Testis (tissue), 3 donors: ENCODE measurements around the gene UBASH3A. TPM values are rescaled to one million over a fixed set of nuclear protein-coding genes. Genes with fewer than 3 reads are reported as not detected.
"Not testable (repeated sequence)": the region's sequence is repeated elsewhere in the genome, so short reads cannot be mapped to it uniquely, and the experiment has no call there.

Experiments used
- DNase-seq: peaks from one replicate; pipeline ENCODE4 v3.0.0-alpha.2; 2019
- H3K27ac ChIP-seq, 2 donors: fragments of 200-600 bp; sonication (generic); one replicate each; pipeline ENCODE4 v1.5.1; 2019
- H3K27me3 ChIP-seq: fragments of 200-600 bp; sonication (generic); one replicate; pipeline ENCODE4 v1.5.1; 2019
- H3K36me3 ChIP-seq: fragments of 200-600 bp; sonication (generic); one replicate; pipeline ENCODE4 v1.5.1; 2017; ENCODE audit warnings: low read depth; ENCODE audit errors: missing control alignments
- H3K4me1 ChIP-seq: fragments of 200-600 bp; sonication (generic); one replicate; pipeline ENCODE4 v1.5.1; 2019
- H3K4me3 ChIP-seq, 2 donors: fragments of 200-600 bp; sonication (generic); one replicate each; pipeline ENCODE4 v1.5.1; 2017 to 2019
- H3K9me3 ChIP-seq: fragments of 200-600 bp; sonication (generic); one replicate; pipeline ENCODE4 v1.5.1; 2017
- CTCF ChIP-seq, 3 experiments: fragments of 450-650 bp in 2 of 3; fragments of 200-600 bp in 1 of 3; sonication (generic) in 1 of 3; IDR thresholded peaks; one replicate each; pipeline ENCODE4 v1.5.1; 2016 to 2019; ENCODE audit warnings: antibody characterized with exemption in 3 of 3, mild to moderate bottlenecking in 2 of 3, moderate library complexity in 1 of 3
- POLR2A ChIP-seq: fragments of 450-650 bp; IDR thresholded peaks from one replicate; pipeline ENCODE4 v1.6.1; 2017; ENCODE audit warnings: antibody characterized with exemption, mild to moderate bottlenecking, moderate library complexity
- WGBS, 2 donors: methylation state at CpG; one replicate each; pipeline ENCODE4 v1.1.5; 2018; 5-methylcytosine and 5-hydroxymethylcytosine counted together
- intact Hi-C: fragments of 100-400 bp; cut with DNase I; formaldehyde crosslinking; loops from one replicate; pipeline ENCODE4 v1.15.1; 2023; ENCODE audit warnings: low total_unique reads
- polyA plus RNA-seq: library from polyadenylated mRNA; stranded (reverse); fragments of 350-450 nt; fragmentation: Illumina TruSeq; extraction: RNeasy Lipid Tissue Mini Kit (QIAGEN cat#74804); gene quantifications from one replicate; pipeline ENCODE4 v1.2.3, GENCODE V29; 2014; ENCODE audit warnings: low read depth, low replicate concordance; ENCODE audit not compliant: insufficient read depth
- total RNA-seq, 2 donors: library from RNA; depleted of rRNA; stranded (reverse); fragments of >200 nt; gene quantifications; one replicate each; pipeline ENCODE4 v1.2.3, GENCODE V29; 2016

Gene UBASH3A
- total and polyA plus RNA-seq, 3 donors from 2014 or later, result 0.39 to 1.4 (median 0.40) TPM

DNA sequence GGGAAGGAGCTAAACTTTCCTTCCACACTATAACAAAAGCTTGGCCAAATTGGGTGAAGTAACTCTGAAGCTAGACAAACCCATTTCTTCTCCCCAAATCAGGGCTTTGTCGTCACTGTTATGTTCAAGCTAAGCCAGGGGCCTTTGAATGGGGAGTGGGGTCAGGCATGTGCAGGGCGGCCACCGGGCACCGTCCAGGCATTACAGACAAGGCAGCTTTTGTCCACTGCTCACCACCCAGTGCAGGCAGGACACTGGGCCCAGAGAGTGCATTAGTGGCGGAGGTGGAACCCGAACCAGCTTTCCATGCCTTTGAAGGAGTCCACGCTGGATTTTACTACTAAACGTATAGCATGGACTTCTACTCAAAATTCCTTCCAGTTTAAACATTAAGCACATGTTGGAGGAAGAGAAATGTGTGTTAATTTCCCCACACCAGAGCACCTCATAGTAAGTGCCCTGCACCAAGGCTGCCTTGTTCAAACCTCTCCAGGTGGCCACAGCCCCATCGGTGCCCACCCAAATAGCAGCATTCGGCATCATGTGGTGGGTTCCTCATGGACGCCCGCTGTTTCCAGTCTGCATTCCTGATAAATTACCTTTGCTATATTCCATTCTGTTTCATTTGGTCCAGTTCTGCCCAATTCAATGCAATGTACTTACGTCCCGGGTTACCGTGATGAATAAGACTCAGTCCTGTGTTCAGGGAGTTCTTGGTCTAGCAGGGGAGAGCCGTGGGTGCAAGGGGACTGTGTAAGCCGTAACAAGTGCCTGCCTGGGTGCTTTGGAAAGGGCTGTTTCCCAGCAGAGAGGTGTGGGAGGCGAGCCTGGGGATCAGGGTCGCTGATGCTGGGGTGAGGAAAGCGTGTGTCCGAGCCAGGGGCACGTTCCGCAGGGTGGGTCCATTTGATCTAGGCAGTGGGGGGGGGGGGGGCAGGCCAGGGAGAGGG lies 1.6 kb downstream of the UBASH3A start:
- no peaks in the 10 kb centered on the region for H3K4me1 ChIP-seq
- H3K4me3 ChIP-seq, result no peak overlapping the region
- H3K27ac ChIP-seq, result no peak overlapping the region
- WGBS, 2 donors, result 91 to 92% methylated on average over 13 to 23 of the region's 23 CpGs
- TF ChIP-seq POLR2A, result no peak
- no peaks in the 10 kb centered on the region for H3K27me3 ChIP-seq
- H3K9me3 ChIP-seq, result no peaks in the 10 kb centered on the region
- DNase-seq, result no peak
- no peaks in the 10 kb centered on the region for H3K36me3 ChIP-seq
- intact Hi-C loops, result no loop called here

- WGBS, 2 donors, result 50 to 63% methylated on average over 6 to 10 of the region's 10 CpGs
- Histone ChIP-seq H3K27ac (no peak overlapping the region), H3K36me3 (no peaks in the 10 kb centered on the region), H3K27me3 (no peaks in the 10 kb centered on the region), H3K4me1 (no peaks in the 10 kb centered on the region), H3K4me3 (no peak overlapping the region), H3K9me3 (no peaks in the 10 kb centered on the region)
- TF ChIP-seq CTCF (IDR thresholded peaks at IDR 0.05) (no peak), POLR2A (no peak)
- intact Hi-C loops, result no loop called here
- DNase-seq, result no peak
Measured at GRCh38 chr21:42406201-42406621, 2.5 kb downstream of the UBASH3A start.

- TF ChIP-seq CTCF (IDR thresholded peaks at IDR 0.05) (no peak), POLR2A (no peak)
- H3K36me3 ChIP-seq, result no peaks in the 10 kb centered on the region
- WGBS, 2 donors, result 83 to 91% methylated on average over 7 of the region's 7 CpGs
- no peaks in the 10 kb centered on the region for H3K4me1 ChIP-seq
- no peak overlapping the region for H3K4me3 ChIP-seq
- H3K9me3 ChIP-seq, result no peaks in the 10 kb centered on the region
- no peak for DNase-seq
- intact Hi-C loops, result no loop called here
- H3K27ac ChIP-seq, result no peak overlapping the region
- H3K27me3 ChIP-seq, result no peaks in the 10 kb centered on the region
Measured at GRCh38 chr21:42406866-42407265, 3.2 kb downstream of the UBASH3A start.

DNA sequence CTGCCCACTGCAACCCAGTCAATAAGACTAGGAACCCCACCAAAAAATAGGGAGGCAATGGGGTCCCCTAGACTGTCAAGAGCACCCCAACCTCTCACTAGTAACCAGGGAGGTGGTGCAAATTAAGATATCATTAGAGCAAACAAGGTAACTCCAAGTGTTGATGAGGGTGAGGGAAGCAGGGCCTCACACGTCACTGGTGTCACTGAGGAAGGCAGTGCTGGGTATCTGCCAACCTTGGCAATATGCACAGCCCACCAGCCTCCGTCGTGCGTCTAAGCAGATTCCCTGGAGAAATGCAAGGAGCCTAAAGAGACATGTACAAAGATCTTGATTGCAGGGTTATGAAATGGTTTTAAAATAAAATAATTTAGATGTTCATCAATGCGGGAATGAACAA lies 3.8 kb downstream of the UBASH3A start:
- Histone ChIP-seq H3K4me3 (no peak overlapping the region), H3K9me3 (no peaks in the 10 kb centered on the region), H3K27me3 (no peaks in the 10 kb centered on the region), H3K4me1 (no peaks in the 10 kb centered on the region), H3K27ac (no peak overlapping the region), H3K36me3 (no peaks in the 10 kb centered on the region)
- DNase-seq, result no peak
- TF ChIP-seq POLR2A (no peak), CTCF (IDR thresholded peaks at IDR 0.05) (no peak)
- WGBS, 2 donors, result 84 to 90% methylated on average over 5 of the region's 5 CpGs
- intact Hi-C loops, result no loop called here

DNA sequence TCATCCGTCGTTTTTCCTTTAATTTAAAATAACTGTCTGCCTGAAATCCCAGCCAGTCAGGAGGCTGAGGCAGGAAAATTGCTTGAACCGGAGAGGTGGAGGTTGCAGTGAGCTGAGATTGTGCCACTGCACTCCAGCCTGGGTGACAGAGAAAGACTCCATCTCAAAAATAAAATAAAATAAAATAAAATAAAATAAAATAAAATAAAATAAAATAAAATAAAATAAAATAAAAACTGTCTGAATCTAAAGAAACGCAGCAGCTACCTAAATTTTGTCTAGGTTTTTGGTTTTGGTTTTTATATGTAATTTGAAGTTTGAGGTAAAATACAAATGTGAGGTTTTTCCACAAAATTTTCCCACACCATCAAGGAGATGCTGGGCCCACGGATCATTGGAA lies 5.0 kb downstream of the UBASH3A start:
- H3K27ac ChIP-seq, H3K36me3 ChIP-seq, H3K9me3 ChIP-seq, DNase-seq, H3K4me3 ChIP-seq, H3K4me1 ChIP-seq, intact Hi-C loops, H3K27me3 ChIP-seq: not testable (repeated sequence)
- WGBS, 2 donors, result 89 to 91% methylated on average over 5 of the region's 5 CpGs
